ACHN (cell line): ENCODE results near the gene C17orf100.
A peak's percentile ranks its signal among the peaks of the same experiment; 100 is the strongest.

Experiments
- DNase-seq: peaks from one replicate; pipeline ENCODE4 v3.0.0-alpha.2; 2015
- in situ Hi-C: cut with HindIII; loops from 2 replicates; pipeline ENCODE4 v1.10.0; 2017; ENCODE audit warnings: low sequenced_read_pairs, low pct_ligation_motif_present, low pct_unique_long_range_greater_than_20kb

C17orf100 gene

DNA sequence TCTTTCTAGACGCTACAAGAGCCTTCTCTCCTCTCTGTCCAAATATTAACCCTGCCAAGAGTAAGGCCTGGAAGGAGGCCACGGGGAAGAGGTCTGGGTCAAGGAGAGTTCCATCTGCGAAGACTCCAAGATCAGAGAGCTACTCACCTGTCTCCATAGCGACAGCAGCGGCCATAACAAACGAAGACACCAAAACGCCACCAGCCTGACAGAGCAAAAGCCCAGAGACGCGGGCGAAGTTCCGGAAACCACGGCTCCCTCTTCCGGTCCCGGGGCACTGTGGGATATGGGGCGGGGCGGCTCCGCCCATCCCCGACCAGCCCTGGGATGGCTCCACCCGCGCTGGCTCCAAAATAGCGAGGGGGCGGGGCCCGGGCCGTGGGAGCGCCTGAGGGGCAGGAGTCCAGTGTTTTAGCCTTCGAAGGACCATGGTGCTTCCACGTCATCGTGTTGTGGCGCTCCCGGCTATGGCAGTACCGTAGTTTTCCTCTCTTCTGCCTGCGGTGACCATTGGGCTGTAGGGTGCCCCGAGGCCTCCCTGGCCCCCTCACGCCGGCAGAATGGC lies at the start of gene C17orf100, which contains the start of gene MED31:
Gene C17orf100, plus strand, starts transcription at position 409 of the 565 bp plus-strand sequence. Its CDS starts 152 bp downstream, at position 561.
Gene MED31, minus strand, starts transcription at position 252 of the 565 bp plus-strand sequence. Its CDS starts 77 bp downstream, at position 175.
- in situ Hi-C loops: no loop called here
- peak; percentile 93 for DNase-seq

- in situ Hi-C loops: no loop called here
- no peak for DNase-seq
Observed at GRCh38 chr17:6602141-6602540, 49.4 kb upstream of the C17orf100 start.

DNA sequence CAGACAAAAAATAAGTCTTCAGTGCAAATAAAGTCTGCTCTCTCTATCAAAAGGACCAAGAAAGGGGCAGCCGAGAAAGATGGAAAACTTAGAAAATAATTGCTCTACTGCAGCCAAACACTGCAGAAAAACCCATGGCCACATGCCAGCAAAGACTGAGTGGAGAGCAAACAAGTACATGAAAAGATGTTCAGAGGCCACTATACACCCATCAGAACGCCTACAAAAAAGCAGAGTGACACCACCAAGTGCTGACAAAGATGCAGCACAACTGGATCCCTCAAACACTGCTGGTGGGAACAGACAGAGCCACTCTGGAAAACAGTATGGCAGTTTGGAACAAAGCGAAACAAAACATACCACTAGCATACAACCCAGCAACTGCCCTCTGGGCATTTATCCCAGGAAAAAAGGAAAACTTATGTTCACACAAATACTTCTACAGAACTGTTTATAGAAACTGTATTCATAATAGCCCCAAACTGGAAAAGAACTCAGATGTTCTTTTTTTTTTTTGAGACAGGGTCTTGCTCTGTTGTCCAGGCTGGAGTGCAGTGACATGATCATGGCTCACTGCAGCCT lies 47.7 kb upstream of the C17orf100 start:
- in situ Hi-C loops: no loop called here
- no peak for DNase-seq

DNA sequence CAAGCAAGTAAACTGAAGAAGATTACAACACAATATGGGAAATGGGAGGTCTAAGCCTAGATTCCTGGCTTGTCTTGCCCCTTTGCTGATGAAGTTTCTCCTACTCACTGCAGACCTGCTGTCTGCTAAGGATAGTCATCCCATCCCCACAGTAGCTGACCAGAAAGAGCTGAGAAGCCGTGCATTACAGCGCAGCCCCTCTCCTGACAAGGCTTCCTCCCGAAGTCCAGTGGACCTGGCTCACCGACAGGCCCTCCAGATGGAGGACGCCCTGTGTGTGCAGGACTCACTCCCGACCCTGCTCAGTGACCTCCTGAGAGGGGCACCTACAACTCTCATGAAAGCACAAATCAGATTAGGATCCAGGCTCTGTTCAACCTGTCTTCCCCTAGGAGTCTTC lies 46.4 kb upstream of the C17orf100 start:
- DNase-seq: no peak
- in situ Hi-C loops: no loop called here

- in situ Hi-C loops: no loop called here
- peak; percentile 65 for DNase-seq
Observed at GRCh38 chr17:6608321-6608720, 43.2 kb upstream of the C17orf100 start.

DNA sequence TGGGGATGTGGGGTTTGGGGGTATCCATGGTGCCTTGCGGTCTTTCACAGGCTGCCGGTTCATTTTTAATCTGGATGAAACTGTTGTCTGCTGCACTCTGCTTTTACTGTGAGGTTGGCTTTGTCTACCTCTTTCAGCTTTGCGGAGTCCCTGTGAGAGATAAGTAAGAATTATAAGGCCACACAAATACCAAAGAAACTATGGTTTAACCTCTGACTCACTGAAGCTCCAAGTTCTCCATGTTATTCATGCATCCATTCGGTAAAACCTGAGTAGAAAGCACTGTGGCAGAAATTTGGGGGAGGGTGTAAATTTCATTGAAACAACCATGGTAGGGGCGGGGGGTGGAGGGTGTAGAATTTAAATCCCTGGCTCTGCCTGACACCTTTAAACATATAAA lies 41.6 kb upstream of the C17orf100 start:
- DNase-seq: no peak
- in situ Hi-C loops: no loop called here

DNA sequence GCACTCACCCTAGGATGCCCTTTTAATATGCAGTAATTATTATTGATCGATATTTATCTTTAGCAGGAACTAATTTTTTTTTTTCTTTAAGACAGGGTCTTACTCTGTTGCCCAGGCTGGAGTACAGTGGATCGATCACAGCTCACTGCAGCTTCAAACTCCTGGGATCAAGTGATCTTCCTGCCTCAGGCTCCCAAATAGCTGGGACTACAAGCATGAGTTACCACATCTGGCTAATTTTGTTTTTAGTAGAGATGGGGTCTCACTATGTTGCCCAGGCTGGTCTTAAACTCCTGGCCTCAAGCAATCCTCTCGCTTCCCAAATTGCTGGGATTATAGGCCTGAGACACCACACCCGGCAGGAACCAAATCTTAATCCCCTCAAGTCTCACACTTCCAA lies 40.3 kb upstream of the C17orf100 start:
- in situ Hi-C loops: no loop called here
- DNase-seq: no peak

DNA sequence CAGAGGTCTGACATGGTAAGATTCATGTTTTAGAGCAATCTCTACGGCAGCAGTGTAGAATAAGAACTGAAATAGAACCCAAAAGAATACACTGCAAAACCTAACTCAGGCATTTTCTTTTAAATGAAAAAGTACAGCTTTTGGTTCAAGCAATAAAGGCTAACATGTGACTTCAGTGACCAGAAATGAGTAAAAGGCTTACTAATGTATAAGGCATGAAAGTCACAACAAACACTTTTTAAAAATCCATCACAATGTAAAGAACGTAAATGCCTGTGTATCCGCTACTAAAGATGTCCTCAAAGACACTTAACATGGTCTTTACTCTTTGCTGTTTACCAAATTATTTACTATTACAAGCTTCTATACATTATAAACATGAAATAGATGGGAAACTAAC lies 27.6 kb upstream of the C17orf100 start:
- DNase-seq: no peak
- in situ Hi-C loops: no loop called here

- DNase-seq: no peak
- in situ Hi-C loops: no loop called here
Observed at GRCh38 chr17:6626616-6627015, 24.9 kb upstream of the C17orf100 start.

DNA sequence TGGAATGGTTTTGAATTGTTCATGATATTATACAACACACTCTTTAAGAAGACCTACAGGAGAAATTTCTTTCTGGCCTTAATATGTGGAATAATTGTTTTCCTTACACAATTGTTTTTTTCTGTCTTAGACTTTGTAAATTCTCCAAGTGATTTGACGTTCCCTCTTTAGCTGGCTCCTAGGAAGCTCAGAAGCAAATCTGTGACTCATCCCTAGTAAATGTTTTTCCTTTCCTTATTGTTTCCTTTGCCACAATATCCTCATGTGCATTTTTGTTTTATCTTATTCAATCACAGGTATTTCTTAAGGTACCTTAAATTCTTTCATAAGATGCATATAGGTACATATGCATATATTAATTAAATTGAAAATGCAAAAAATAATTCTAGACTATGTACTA lies 24.5 kb upstream of the C17orf100 start:
- in situ Hi-C loops: no loop called here
- DNase-seq: peak; percentile 25

DNA sequence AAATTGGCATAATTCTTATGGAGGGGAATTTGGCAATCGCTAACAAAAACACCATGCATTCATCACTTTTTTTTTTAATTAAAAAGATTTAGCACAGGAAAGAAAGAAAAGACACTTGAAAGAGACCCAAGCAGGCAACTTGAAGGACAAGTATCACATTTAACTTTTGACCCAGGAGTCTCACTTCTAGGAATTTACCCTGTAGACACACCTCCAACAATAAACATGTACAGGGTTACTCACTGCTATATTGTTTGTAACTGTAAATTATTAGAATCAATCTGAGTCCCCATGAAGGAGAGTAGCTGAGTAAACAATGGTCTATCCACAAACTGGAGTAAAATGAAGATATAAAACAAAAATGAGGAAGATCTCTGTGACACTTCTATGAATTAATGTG lies 21.2 kb upstream of the C17orf100 start:
- in situ Hi-C loops: no loop called here
- no peak for DNase-seq

DNA sequence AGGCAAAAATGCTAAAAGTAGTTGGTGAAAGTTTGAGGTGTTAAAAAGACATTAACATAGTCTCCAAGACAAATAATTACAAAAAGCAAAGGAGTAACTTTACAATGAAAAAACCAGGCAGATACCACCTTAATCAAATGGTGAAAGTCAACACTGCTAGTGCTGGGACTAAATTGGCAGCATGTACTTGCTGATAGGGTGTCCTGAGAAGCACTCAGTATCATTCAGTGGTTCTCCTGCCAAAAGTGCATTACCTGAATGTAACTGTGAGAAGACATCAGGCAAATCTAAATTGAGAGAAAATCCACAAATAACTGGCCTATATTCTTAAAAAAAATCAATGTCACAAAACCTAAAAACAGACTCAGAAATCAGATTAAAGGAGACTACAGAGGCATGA lies 19.0 kb upstream of the C17orf100 start:
- no peak for DNase-seq
- in situ Hi-C loops: no loop called here

GRCh38 chr17:6633263-6633662 lies 18.3 kb upstream of the C17orf100 start:
- in situ Hi-C loops: no loop called here

GRCh38 chr17:6636105-6636504 lies 15.5 kb upstream of the C17orf100 start:
- in situ Hi-C loops: no loop called here

More at GRCh38 chr17:6633263-6633662, 18.3 kb upstream of the C17orf100 start:
- no peak for DNase-seq

GRCh38 chr17:6636616-6637457 lies 14.7 kb upstream of the C17orf100 start:
- in situ Hi-C loops: no loop called here
- no peak for DNase-seq

More at GRCh38 chr17:6636105-6636504, 15.5 kb upstream of the C17orf100 start:
- no peak for DNase-seq

- no peak for DNase-seq
- in situ Hi-C loops: no loop called here
Observed at GRCh38 chr17:6637458-6637840, 14.1 kb upstream of the C17orf100 start.

DNA sequence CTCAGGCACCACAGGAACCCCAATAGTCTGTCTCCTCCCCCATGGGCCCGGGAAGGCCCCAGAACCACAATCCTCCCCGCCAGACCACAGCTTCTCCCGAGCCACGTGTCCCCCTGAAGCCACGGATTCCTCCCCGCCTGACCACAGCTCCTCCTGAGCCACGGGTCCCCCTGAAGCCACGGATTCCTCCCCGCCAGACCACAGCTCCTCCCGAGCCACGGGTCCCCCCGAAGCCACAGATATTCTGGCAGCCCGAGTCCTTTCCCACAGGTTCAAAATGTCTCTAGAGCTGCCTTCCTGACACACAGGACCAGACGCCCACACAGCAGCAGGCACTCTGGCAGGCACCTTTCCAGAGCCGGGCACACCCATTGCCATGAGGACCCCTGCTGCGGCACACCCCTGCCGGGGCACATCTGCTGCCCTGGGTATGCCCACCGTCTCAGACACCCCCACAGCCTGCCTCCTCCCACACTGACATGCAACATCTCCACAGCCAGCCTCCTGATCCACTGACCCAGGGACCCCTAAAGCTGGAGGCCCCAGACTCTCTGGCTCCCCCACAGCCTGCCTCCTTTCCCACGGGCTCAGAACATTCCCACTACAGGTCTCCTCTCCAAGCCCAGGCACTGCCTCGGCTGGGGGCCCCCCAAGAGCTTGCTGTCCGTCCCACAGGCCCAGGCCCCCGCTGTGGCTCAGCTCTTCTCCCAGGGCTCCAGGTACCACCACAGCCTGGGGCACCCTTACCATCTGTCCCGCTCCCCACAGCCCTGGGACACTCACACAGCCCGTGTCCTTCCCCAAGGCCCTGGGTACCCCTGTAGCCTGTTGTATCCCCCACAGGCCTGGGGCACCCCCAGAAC lies 13.3 kb upstream of the C17orf100 start:
- in situ Hi-C loops: no loop called here

DNA sequence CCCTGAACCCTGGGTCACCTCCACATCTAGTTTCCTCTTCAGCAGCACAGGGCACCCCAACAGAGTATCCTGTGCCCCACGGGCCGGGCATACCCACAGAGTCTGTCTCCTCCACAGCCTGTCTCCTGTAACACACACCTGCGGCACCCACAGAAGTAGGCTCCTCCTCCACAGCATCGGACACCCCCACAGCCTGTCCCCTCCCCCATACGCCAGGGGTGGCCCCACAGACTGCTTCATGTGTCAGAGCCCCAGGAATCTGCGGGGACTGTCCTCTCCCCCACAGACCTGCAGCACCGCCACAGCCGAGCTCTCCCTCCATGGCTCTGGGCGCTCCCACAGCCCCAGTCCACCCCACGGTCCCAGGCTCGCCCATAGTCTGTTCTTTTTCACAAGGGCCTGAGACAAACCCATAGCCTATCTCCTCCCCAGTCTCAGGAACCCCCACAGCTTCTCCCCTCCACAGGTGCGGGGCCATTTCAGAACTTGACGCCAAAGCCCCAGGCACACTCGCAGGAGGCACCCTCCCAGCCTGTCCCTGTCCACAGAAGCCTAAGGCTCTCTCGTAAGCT lies 12.5 kb upstream of the C17orf100 start:
- no peak for DNase-seq
- in situ Hi-C loops: no loop called here

More for the DNA sequence above, 13.3 kb upstream of the C17orf100 start:
- DNase-seq: no peak
